HG03457 (cell line): Measurements from ENCODE around the gene GAL3ST1.
"Not testable (repeated sequence)": the region's sequence is repeated elsewhere in the genome, so short reads cannot be mapped to it uniquely, and the experiment has no call there.

Experiments used
- ATAC-seq: cut with Tn5 transposase; IDR thresholded peaks from one replicate; pipeline ENCODE4 v1.9.1; 2021; ENCODE audit warnings: moderate number of reproducible peaks; ENCODE audit not compliant: unreplicated experiment

GAL3ST1 gene

GRCh38 chr22:30574095-30574981 lies at the start of gene GAL3ST1:
Gene GAL3ST1 (minus strand): TSS chr22:30574665. CDS start chr22:30557392, 17,273 bp downstream.
- ATAC-seq, result no peak

GRCh38 chr22:30619909-30620308 lies 45.4 kb upstream of the GAL3ST1 start:
- ATAC-seq, result not testable (repeated sequence)

DNA sequence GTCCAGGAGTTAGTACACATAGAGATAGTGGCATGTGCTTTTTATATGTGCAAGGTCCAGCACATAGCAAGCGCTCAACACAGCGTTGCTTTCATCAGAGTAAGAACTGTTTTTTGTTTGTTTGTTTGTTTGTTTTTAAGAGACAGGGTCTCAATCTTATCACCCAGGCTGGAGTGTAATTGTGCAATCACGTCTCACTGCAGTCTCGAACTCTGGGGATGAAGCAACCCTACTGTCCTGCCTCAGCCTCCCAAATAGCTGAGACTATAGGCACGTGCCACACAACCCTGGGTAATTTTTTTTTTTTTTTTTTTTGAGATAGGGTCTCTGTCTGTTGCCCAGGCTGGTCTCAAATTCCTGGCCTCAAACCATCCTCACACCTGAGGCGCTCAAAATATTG lies 43.4 kb upstream of the GAL3ST1 start:
- ATAC-seq, result no peak

DNA sequence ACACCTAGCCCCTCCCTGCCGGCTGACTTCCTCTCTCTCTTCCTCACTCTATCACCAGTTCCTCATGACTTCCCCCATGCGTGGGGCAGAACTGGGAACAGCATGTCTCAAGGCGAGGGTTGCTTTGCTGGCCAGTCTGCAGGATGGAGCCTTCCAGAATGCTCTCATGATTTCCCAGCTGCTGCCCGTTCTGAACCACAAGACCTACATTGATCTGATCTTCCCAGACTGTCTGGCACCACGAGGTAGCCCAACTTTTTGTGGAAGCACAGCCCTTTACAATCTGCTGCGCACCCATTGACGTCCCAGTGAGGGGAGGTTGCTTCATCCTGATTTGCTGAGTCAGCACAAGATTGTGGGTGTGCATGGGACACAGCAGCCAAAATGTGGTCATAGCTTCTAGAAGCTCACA lies 41.1 kb upstream of the GAL3ST1 start:
- no peak for ATAC-seq

- ATAC-seq, result no peak
Observed at GRCh38 chr22:30614879-30615278, 40.4 kb upstream of the GAL3ST1 start.

DNA sequence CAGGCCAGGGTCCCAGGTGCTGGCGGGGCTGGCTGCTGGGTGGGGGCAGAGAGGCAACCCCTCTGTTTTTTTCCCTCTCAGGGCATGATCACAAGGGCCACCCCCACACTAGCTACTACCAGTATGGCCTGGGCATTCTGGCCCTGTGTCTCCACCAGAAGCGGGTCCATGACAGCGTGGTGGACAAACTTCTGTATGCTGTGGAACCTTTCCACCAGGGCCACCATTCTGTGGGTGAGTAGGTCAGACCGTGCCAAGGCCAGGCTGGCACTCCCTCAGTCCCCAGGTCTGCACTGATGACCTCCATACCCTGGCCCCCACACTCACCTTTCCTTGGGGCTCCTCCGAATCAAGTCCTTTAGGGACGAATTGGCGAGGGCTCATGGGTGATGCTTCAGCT lies 39.8 kb upstream of the GAL3ST1 start:
- ATAC-seq, result no peak

DNA sequence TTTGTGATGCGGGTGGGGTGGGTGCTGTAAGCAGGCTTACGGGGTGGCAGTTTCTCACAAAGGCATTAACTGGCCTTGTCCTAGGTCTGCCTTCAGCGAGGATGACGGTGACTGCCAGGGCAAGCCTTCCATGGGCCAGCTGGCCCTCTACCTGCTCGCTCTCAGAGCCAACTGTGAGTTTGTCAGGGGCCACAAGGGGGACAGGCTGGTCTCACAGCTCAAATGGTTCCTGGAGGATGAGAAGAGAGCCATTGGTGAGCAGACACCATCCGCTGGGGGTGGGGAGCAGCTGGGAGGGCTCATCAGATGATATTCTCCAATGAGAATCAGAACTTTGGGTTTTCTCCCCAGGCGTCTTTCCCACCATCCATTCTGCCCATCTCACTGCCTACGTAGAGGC lies 38.3 kb upstream of the GAL3ST1 start:
- ATAC-seq, result no peak

GRCh38 chr22:30611197-30611596 lies 36.7 kb upstream of the GAL3ST1 start:
- no peak for ATAC-seq

GRCh38 chr22:30610299-30610698 lies 35.8 kb upstream of the GAL3ST1 start:
- no peak for ATAC-seq

DNA sequence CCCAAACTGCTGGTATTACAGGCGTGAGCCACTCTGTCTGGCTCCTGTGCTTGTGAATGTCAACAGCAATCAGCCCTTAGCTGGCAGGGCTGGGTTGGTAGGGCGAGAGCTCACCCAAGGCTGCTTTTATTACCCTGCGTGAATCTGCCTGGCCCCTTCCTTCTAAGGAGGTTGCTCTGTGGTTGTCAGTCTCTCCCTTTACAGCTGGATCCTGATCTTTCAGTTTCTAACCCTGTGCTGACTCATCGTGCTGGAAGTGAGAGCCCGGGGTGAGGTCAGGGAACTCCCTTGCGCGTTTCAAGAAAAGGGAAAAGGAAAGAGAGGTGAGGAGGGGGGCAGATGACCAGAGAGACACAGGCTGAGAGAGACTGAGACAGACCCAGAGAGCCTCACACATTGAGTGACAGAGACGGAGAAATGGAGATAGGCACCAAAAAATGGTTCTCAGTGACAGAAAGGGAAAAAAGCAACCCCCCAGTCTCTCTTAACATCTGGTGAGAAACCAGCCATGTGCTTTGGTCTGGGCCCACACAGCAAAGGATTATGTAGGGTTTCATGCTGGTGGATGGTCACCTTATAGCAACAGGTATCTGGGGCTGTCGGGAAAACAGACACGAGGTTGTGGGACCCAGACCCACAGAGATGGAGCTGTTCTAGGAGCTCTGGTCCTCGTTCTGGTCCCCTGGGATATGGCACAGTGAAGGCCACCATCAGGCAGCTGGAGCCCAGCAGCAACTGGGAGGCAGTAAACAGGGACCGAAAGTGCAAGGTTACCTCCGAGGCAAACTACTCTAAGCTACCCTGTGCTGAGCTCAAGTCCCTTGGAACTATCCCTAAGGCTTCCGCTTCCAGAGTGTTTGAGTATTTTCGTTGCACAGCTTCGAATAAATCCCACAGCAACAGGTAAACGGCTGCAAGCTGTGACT lies 35.1 kb upstream of the GAL3ST1 start:
- ATAC-seq, result no peak

GRCh38 chr22:30607939-30608338 lies 33.5 kb upstream of the GAL3ST1 start:
- ATAC-seq, result no peak

DNA sequence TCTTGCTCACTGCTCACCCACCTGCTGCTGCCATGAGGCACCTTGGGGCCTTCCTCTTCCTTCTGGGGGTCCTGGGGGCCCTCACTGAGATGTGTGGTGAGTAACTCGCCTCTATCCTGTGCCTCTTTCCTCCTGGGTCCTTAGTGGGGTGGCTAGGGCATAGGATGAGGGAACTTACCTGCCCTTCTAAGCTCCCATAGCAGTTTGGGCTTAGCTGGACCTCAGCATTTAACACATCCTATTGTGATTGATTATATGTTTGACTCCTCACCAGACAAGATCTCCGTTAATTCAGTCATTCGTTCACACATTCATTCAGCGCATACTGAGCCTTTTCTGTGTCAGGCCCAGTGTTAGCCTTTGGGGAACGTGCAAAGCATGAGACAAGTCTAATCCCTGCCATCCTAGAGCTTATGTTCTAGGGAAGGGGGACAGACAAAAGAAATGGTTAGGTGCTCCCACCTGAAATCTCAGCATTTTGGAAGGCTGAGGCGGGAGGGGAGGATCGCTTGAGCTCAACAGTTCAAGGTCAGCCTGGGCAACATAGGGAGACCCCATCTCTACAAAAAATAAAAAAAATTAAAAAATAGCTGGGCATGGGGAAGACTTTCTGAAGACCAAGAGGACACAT lies 33.0 kb upstream of the GAL3ST1 start:
- ATAC-seq, result no peak

DNA sequence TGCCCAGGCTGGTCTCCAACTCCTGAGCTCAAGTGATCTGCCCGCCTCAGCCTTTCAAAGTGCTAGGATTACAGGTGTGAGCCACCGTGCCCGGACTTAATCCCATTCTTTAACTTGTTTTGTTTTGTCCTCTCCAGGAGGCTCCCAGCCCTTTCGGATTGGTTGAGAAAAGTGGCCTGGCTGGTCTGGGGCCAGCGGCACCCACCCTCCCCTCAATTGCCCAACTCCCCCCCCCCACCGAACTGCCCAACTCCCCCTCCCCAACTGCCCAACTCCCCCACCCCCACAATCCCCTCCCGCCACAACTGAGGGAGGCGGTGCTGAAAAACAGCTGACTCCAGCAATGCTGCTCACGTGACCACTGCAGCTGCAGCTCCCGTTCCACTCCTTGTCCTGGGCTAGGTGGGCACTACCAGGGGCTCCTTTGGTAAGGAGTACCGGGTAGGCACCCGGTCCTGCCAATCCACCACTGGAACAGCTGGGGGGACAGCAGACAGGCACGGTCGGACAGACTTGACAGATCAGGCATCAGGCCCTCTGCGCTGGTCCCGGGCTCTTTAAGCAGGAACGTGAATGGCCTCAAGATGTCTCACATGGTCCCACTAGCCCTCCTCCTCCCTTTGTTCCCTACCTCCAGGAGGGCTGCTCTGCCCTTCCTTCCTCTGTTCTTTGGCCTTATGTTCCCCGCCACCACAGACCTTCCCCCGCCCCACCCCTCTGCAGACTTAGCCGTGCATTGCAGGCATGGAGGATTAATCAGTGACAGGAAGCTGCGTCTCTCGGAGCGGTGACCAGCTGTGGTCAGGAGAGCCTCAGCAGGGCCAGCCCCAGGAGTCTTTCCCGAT lies 32.2 kb upstream of the GAL3ST1 start, which contains the start of gene TCN2:
Gene TCN2 (plus strand): TSS at position 720 of the 845 bp plus-strand sequence. CDS start 158 bp downstream, outside the sequence.
- no peak for ATAC-seq

- ATAC-seq, result no peak
Observed at GRCh38 chr22:30605449-30606110, 31.1 kb upstream of the GAL3ST1 start.

GRCh38 chr22:30604723-30605122 lies 30.3 kb upstream of the GAL3ST1 start:
- no peak for ATAC-seq

- no peak for ATAC-seq
Observed at GRCh38 chr22:30603801-30604200, 29.3 kb upstream of the GAL3ST1 start.

- ATAC-seq, result no peak
Observed at GRCh38 chr22:30602049-30602448, 27.6 kb upstream of the GAL3ST1 start.

DNA sequence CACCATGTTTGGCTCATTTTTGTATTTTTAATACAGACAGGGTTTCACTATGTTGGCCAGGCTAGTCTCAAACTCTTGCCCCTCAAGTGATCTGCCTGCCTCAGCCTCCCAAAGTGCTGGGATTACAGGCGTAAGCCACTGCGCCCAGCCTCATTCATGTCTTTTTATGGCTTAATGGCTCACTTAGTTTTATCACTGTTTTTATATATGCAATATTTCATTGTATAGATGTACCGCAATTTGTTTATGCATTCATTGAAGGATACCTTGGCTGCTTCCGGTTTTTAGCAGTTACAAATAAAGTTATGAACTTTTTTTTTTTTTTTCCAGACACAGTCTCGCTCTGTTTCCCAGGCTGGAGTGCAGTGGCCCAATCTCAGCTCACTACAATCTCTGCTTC lies 27.0 kb upstream of the GAL3ST1 start:
- no peak for ATAC-seq

- ATAC-seq, result no peak
Observed at GRCh38 chr22:30600921-30601320, 26.5 kb upstream of the GAL3ST1 start.

- no peak for ATAC-seq
Observed at GRCh38 chr22:30598986-30599385, 24.5 kb upstream of the GAL3ST1 start.
